Mesenchymal stem cell (in vitro differentiated cells and primary cell): Measurements from ENCODE around the gene OTOG.

Source experiments
- DNase-seq: peaks from one replicate; pipeline ENCODE4 v3.0.0-alpha.2; 2013
- H2AFZ ChIP-seq: one replicate; pipeline ENCODE4 v1.6.1; 2013; ENCODE audit warnings: low read depth, mild to moderate bottlenecking, control low read depth, inconsistent platforms, low read length, moderate library complexity
- H2AK5ac ChIP-seq: 2 replicates; pipeline ENCODE4 v1.6.1; 2013; ENCODE audit warnings: low read length, moderate library complexity, mild to moderate bottlenecking, inconsistent platforms; ENCODE audit not compliant: severe bottlenecking
- H2BK120ac ChIP-seq: one replicate; pipeline ENCODE4 v1.6.1; 2013; ENCODE audit warnings: low read depth, mild to moderate bottlenecking, inconsistent platforms, low read length, moderate library complexity
- H2BK12ac ChIP-seq, 2 experiments: one replicate each; pipeline ENCODE4 v1.6.1; 2013; ENCODE audit warnings: inconsistent platforms in 2 of 2, low read length in 2 of 2, mild to moderate bottlenecking in 2 of 2, moderate library complexity in 2 of 2, control low read depth in 1 of 2
- H2BK15ac ChIP-seq: one replicate; pipeline ENCODE4 v1.6.1; 2013; ENCODE audit warnings: mild to moderate bottlenecking, low read depth, inconsistent platforms; ENCODE audit not compliant: poor library complexity, severe bottlenecking
- H2BK5ac ChIP-seq: 2 replicates; pipeline ENCODE4 v1.6.1; 2013; ENCODE audit warnings: low read depth, mild to moderate bottlenecking, low read length, control low read depth, inconsistent platforms; ENCODE audit not compliant: poor library complexity, severe bottlenecking
- H3K14ac ChIP-seq, 2 experiments: one replicate each; pipeline ENCODE4 v1.6.1; 2013; ENCODE audit warnings: inconsistent platforms in 2 of 2, low read length in 2 of 2, control low read depth in 1 of 2, mild to moderate bottlenecking in 1 of 2, moderate library complexity in 1 of 2
- H3K18ac ChIP-seq, 2 experiments: one replicate each; pipeline ENCODE4 v1.6.1; 2013; ENCODE audit warnings: inconsistent platforms in 2 of 2, low read length in 2 of 2, control low read depth in 1 of 2, low read depth in 1 of 2, mild to moderate bottlenecking in 1 of 2
- H3K23ac ChIP-seq, 2 experiments: one replicate each; pipeline ENCODE4 v1.6.1; 2013; ENCODE audit warnings: inconsistent platforms in 2 of 2, low read length in 2 of 2, mild to moderate bottlenecking in 2 of 2, moderate library complexity in 2 of 2, control low read depth in 1 of 2
- H3K27ac ChIP-seq: 2 replicates; pipeline ENCODE4 v1.5.1; 2013; ENCODE audit warnings: mild to moderate bottlenecking, moderate library complexity, low read length, control low read depth, inconsistent platforms; ENCODE audit not compliant: poor library complexity, severe bottlenecking
- H3K27me3 ChIP-seq, 2 experiments: 2 replicates each; pipeline versions ENCODE4 v1.6.1 to v1.7.0; 2013; ENCODE audit warnings: low read length in 2 of 2, mild to moderate bottlenecking in 2 of 2, moderate library complexity in 2 of 2, control low read depth in 1 of 2, inconsistent platforms in 1 of 2; ENCODE audit not compliant: control insufficient read depth in 1 of 2, insufficient read depth in 1 of 2
- H3K36me3 ChIP-seq, 2 experiments: 2 replicates each; pipeline versions ENCODE4 v1.6.1 to v1.7.0; 2013; ENCODE audit warnings: low read length in 2 of 2, control low read depth in 1 of 2, inconsistent platforms in 1 of 2, low read depth in 1 of 2, mild to moderate bottlenecking in 1 of 2; ENCODE audit not compliant: insufficient read depth in 2 of 2, control insufficient read depth in 1 of 2
- H3K4ac ChIP-seq, 2 experiments: one replicate each; pipeline ENCODE4 v1.6.1; 2013; ENCODE audit warnings: inconsistent platforms in 2 of 2, low read length in 2 of 2, mild to moderate bottlenecking in 2 of 2, moderate library complexity in 2 of 2, control low read depth in 1 of 2, low read depth in 1 of 2
- H3K4me1 ChIP-seq: 2 replicates; pipeline ENCODE4 v1.6.1; 2013; ENCODE audit warnings: low read depth, low read length, control low read depth; ENCODE audit not compliant: control insufficient read depth, insufficient read depth
- H3K4me2 ChIP-seq: 2 replicates; pipeline ENCODE4 v1.6.1; 2013; ENCODE audit warnings: low read length, mild to moderate bottlenecking, inconsistent platforms; ENCODE audit not compliant: poor library complexity, severe bottlenecking
- H3K4me3 ChIP-seq, 2 experiments: 2 replicates each; pipeline versions ENCODE4 v1.5.1 to v1.7.0; 2013; ENCODE audit warnings: low read length in 2 of 2, mild to moderate bottlenecking in 2 of 2, control low read depth in 1 of 2, low read depth in 1 of 2; ENCODE audit not compliant: insufficient read depth in 1 of 2
- H3K79me1 ChIP-seq: replicated peaks from 2 replicates; pipeline ENCODE4 v1.6.1; 2013; ENCODE audit warnings: mild to moderate bottlenecking, control low read depth, low read length, inconsistent platforms; ENCODE audit not compliant: poor library complexity, severe bottlenecking
- H3K9ac ChIP-seq: 2 replicates; pipeline ENCODE4 v1.7.0; 2013; ENCODE audit warnings: mild to moderate bottlenecking, low read length, moderate library complexity
- H3K9me3 ChIP-seq: 2 replicates; pipeline ENCODE4 v1.7.0; 2013; ENCODE audit warnings: mild to moderate bottlenecking, low read length; ENCODE audit not compliant: control insufficient read depth
- H4K8ac ChIP-seq: one replicate; pipeline ENCODE4 v1.6.1; 2013; ENCODE audit warnings: inconsistent platforms, mild to moderate bottlenecking, low read length, moderate library complexity
- H4K91ac ChIP-seq: one replicate; pipeline ENCODE4 v1.6.1; 2013; ENCODE audit warnings: mild to moderate bottlenecking, low read length, inconsistent platforms
- WGBS: methylation state at CpG from one replicate; pipeline ENCODE4 v1.1.7; 2013; ENCODE audit warnings: mixed read lengths; 5-methylcytosine and 5-hydroxymethylcytosine counted together

Gene OTOG

GRCh38 chr11:17596310-17596669 lies 49.2 kb downstream of the OTOG start:
- no peak overlapping the region for H3K18ac ChIP-seq
- no peak overlapping the region for H2BK15ac ChIP-seq
- DNase-seq, result no peak
- no peak overlapping the region for H2BK120ac ChIP-seq
- H3K79me1 ChIP-seq, result no peaks in the 10 kb centered on the region
- peaks cover 3% of the 10 kb centered on the region for H3K9me3 ChIP-seq
- H3K4me3 ChIP-seq, result no peak overlapping the region
- no peak overlapping the region for H3K4me2 ChIP-seq
- H2BK12ac ChIP-seq, result no peak overlapping the region
- H3K4me1 ChIP-seq, result no peaks in the 10 kb centered on the region
- H2AK5ac ChIP-seq, result no peak overlapping the region
- no peak overlapping the region for H2BK5ac ChIP-seq
- peaks cover 30 to 74% of the 10 kb centered on the region in 2 experiments for H3K27me3 ChIP-seq
- H2AFZ ChIP-seq, result no peak overlapping the region
- H3K23ac ChIP-seq, result no peak overlapping the region
- no peak overlapping the region for H3K9ac ChIP-seq
- no peak overlapping the region for H4K91ac ChIP-seq
- no peak overlapping the region for H4K8ac ChIP-seq
- H3K36me3 ChIP-seq, result no peaks in the 10 kb centered on the region
- H3K14ac ChIP-seq, result no peak overlapping the region
- H3K4ac ChIP-seq, result no peak overlapping the region
- WGBS, result 89% methylated on average over 1 of the region's 1 CpG
- no peak overlapping the region for H3K27ac ChIP-seq

GRCh38 chr11:17596711-17597110 lies 49.7 kb downstream of the OTOG start:
- H4K91ac ChIP-seq, result no peak overlapping the region
- no peak overlapping the region for H2AK5ac ChIP-seq
- H2BK15ac ChIP-seq, result no peak overlapping the region
- H2BK12ac ChIP-seq, result no peak overlapping the region
- H3K36me3 ChIP-seq, result no peaks in the 10 kb centered on the region
- no peak overlapping the region for H3K4ac ChIP-seq
- 86% methylated on average over 7 of the region's 7 CpGs for WGBS
- no peak overlapping the region for H2BK120ac ChIP-seq
- peaks cover 30 to 76% of the 10 kb centered on the region in 2 experiments for H3K27me3 ChIP-seq
- no peak overlapping the region for H3K4me3 ChIP-seq
- H2BK5ac ChIP-seq, result no peak overlapping the region
- peaks cover 3% of the 10 kb centered on the region for H3K9me3 ChIP-seq
- no peak overlapping the region for H3K14ac ChIP-seq
- DNase-seq, result no peak
- H3K18ac ChIP-seq, result no peak overlapping the region
- H3K79me1 ChIP-seq, result no peaks in the 10 kb centered on the region
- no peak overlapping the region for H3K27ac ChIP-seq
- no peak overlapping the region for H3K4me2 ChIP-seq
- no peaks in the 10 kb centered on the region for H3K4me1 ChIP-seq
- H4K8ac ChIP-seq, result no peak overlapping the region
- H2AFZ ChIP-seq, result no peak overlapping the region
- H3K23ac ChIP-seq, result no peak overlapping the region
- H3K9ac ChIP-seq, result no peak overlapping the region

GRCh38 chr11:17597770-17598169 lies 50.7 kb downstream of the OTOG start:
- H3K27me3 ChIP-seq, result peaks cover 30 to 81% of the 10 kb centered on the region in 2 experiments
- no peak overlapping the region for H3K4me3 ChIP-seq
- no peak overlapping the region for H4K8ac ChIP-seq
- no peak overlapping the region for H2AFZ ChIP-seq
- no peaks in the 10 kb centered on the region for H3K36me3 ChIP-seq
- H3K27ac ChIP-seq, result no peak overlapping the region
- no peak overlapping the region for H2BK15ac ChIP-seq
- WGBS, result 71% methylated on average over 5 of the region's 5 CpGs
- H3K14ac ChIP-seq, result no peak overlapping the region
- H2BK12ac ChIP-seq, result no peak overlapping the region
- H2BK120ac ChIP-seq, result no peak overlapping the region
- no peak overlapping the region for H4K91ac ChIP-seq
- no peak overlapping the region for H3K4ac ChIP-seq
- H2BK5ac ChIP-seq, result no peak overlapping the region
- no peak for DNase-seq
- no peaks in the 10 kb centered on the region for H3K4me1 ChIP-seq
- no peak overlapping the region for H3K9ac ChIP-seq
- H3K79me1 ChIP-seq, result no peaks in the 10 kb centered on the region
- no peak overlapping the region for H2AK5ac ChIP-seq
- no peak overlapping the region for H3K23ac ChIP-seq
- no peak overlapping the region for H3K18ac ChIP-seq
- peaks cover 3% of the 10 kb centered on the region for H3K9me3 ChIP-seq
- H3K4me2 ChIP-seq, result no peak overlapping the region

- H3K23ac ChIP-seq, result no peak overlapping the region
- H3K14ac ChIP-seq, result no peak overlapping the region
- no peak overlapping the region for H3K4me2 ChIP-seq
- H3K4me3 ChIP-seq, result no peak overlapping the region
- no peak overlapping the region for H4K91ac ChIP-seq
- H3K79me1 ChIP-seq, result no peaks in the 10 kb centered on the region
- peak; percentile 57 for DNase-seq
- H2BK15ac ChIP-seq, result no peak overlapping the region
- peaks cover 32 to 81% of the 10 kb centered on the region in 2 experiments for H3K27me3 ChIP-seq
- no peaks in the 10 kb centered on the region for H3K4me1 ChIP-seq
- H3K18ac ChIP-seq, result no peak overlapping the region
- H3K36me3 ChIP-seq, result no peaks in the 10 kb centered on the region
- no peak overlapping the region for H3K9ac ChIP-seq
- no peak overlapping the region for H4K8ac ChIP-seq
- H3K9me3 ChIP-seq, result peaks cover 3% of the 10 kb centered on the region
- no peak overlapping the region for H2BK12ac ChIP-seq
- no peak overlapping the region for H2BK120ac ChIP-seq
- no peak overlapping the region for H2AK5ac ChIP-seq
- 27% methylated on average over 17 of the region's 17 CpGs for WGBS
- no peak overlapping the region for H3K27ac ChIP-seq
- no peak overlapping the region for H3K4ac ChIP-seq
- H2AFZ ChIP-seq, result no peak overlapping the region
- no peak overlapping the region for H2BK5ac ChIP-seq
Observed at GRCh38 chr11:17598700-17599459, 51.8 kb downstream of the OTOG start.
